ENCODE results near the gene ASB11. TPM values are rescaled to one million over a fixed set of nuclear protein-coding genes. Genes with fewer than 3 reads are reported as not detected.

ASB11 gene
- total RNA-seq, 1 experiment from 2014 or later: not detected

GRCh38 chrX:15320297-15320696 is 4.9 kb upstream of the ASB11 start:
- no peak overlapping the region for H3K9ac ChIP-seq (ENCODE audit: extremely low read depth, insufficient read length, low read length)
- H3K79me2 ChIP-seq (ENCODE audit: insufficient read depth, low read length): no peaks in the 10 kb centered on the region
- Mint-ChIP-seq H3K27ac (no peak overlapping the region), H3K4me3 (no peak overlapping the region), H3K4me1 (no peaks in the 10 kb centered on the region), H3K9me3 (peaks cover 0 to 7% of the 10 kb centered on the region in 2 experiments; a peak in 1 of 5 replicates), H3K27me3 (ENCODE audit: low read depth) (no peaks in the 10 kb centered on the region), H3K36me3 (ENCODE audit: insufficient read depth in 1 of 3, low read depth in 3 of 3) (peaks cover 0 to 42% (median 27%) of the 10 kb centered on the region in 3 experiments; a peak in 5 of 7 replicates)
- H2BK5ac ChIP-seq (ENCODE audit: insufficient read length, low read length): no peak overlapping the region
- H3K56ac ChIP-seq (ENCODE audit: insufficient read length, low read depth, low read length): no peak overlapping the region
- no peak overlapping the region for H2BK20ac ChIP-seq (ENCODE audit: low read depth, low read length, poor library complexity, severe bottlenecking)
- no peak overlapping the region for H3K27ac ChIP-seq (ENCODE audit: insufficient read length, low read depth, low read length)
- no peaks in the 10 kb centered on the region for H3K23me2 ChIP-seq (ENCODE audit: insufficient read length, low read depth, low read length, poor library complexity, severe bottlenecking)
- no peak overlapping the region for H2AK5ac ChIP-seq (ENCODE audit: insufficient read length, low read length)
- TF ChIP-seq, protein P1, sequence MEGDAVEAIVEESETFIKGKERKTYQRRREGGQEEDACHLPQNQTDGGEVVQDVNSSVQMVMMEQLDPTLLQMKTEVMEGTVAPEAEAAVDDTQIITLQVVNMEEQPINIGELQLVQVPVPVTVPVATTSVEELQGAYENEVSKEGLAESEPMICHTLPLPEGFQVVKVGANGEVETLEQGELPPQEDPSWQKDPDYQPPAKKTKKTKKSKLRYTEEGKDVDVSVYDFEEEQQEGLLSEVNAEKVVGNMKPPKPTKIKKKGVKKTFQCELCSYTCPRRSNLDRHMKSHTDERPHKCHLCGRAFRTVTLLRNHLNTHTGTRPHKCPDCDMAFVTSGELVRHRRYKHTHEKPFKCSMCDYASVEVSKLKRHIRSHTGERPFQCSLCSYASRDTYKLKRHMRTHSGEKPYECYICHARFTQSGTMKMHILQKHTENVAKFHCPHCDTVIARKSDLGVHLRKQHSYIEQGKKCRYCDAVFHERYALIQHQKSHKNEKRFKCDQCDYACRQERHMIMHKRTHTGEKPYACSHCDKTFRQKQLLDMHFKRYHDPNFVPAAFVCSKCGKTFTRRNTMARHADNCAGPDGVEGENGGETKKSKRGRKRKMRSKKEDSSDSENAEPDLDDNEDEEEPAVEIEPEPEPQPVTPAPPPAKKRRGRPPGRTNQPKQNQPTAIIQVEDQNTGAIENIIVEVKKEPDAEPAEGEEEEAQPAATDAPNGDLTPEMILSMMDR (conservative IDR thresholded peaks at IDR 0.05): no peak
- H2BK120ac ChIP-seq (ENCODE audit: low read depth, low read length, poor library complexity, severe bottlenecking): no peak overlapping the region
- no peak overlapping the region for H3K4ac ChIP-seq (ENCODE audit: low read depth, low read length)
- no peak overlapping the region for H4K8ac ChIP-seq (replicated peaks; ENCODE audit: insufficient read length, low read depth, low read length)
- no peaks in the 10 kb centered on the region for H3K79me1 ChIP-seq (ENCODE audit: insufficient read depth, low read depth, low read length, poor library complexity, severe bottlenecking)
- H3K14ac ChIP-seq (ENCODE audit: insufficient read depth, low read length): no peak overlapping the region
- no peak overlapping the region for H2BK12ac ChIP-seq (ENCODE audit: insufficient read length, low read depth, low read length)
- H3K18ac ChIP-seq (ENCODE audit: insufficient read length, low read depth, low read length): no peak overlapping the region
- H3T11ph ChIP-seq (ENCODE audit: low read length): no peak overlapping the region
- H3K4me2 ChIP-seq (ENCODE audit: insufficient read depth, insufficient read length, low read length): no peak overlapping the region
- no peak overlapping the region for H2AFZ ChIP-seq (ENCODE audit: low read length)
- WGBS (ENCODE audit: extremely low coverage, insufficient read length, low lambda C conversion rate): no CpG with 5 or more reads among the region's 4 CpGs
- H3K23ac ChIP-seq (ENCODE audit: insufficient read length, low read depth, low read length): no peak overlapping the region
- no peaks in the 10 kb centered on the region for H3K27me3 ChIP-seq (ENCODE audit: insufficient read depth, low read length)
- H4K20me1 ChIP-seq (ENCODE audit: control insufficient read depth, insufficient read depth, insufficient read length): no peaks in the 10 kb centered on the region
- no peaks in the 10 kb centered on the region for H3K4me1 ChIP-seq (ENCODE audit: insufficient read depth, low read length)
- no peak overlapping the region for H4K91ac ChIP-seq (ENCODE audit: insufficient read length, low read depth, low read length)
- H2BK15ac ChIP-seq (ENCODE audit: low read depth, low read length): no peak overlapping the region
- DNase-seq: no peak
- H4K5ac ChIP-seq (ENCODE audit: insufficient read length, low read depth, low read length): no peak overlapping the region
- no peaks in the 10 kb centered on the region for H3K9me3 ChIP-seq (ENCODE audit: control insufficient read depth, low read depth, low read length)

Measured in H9 (cell line).